ENCODE data around the gene HOXA11. TPM values are rescaled to one million over a fixed set of nuclear protein-coding genes. Genes with fewer than 3 reads are reported as not detected.
A peak's percentile ranks its signal among the peaks of the same experiment; 100 is the strongest.

HOXA11 gene
- polyA plus RNA-seq, 1 donor: 2.7 TPM

DNA sequence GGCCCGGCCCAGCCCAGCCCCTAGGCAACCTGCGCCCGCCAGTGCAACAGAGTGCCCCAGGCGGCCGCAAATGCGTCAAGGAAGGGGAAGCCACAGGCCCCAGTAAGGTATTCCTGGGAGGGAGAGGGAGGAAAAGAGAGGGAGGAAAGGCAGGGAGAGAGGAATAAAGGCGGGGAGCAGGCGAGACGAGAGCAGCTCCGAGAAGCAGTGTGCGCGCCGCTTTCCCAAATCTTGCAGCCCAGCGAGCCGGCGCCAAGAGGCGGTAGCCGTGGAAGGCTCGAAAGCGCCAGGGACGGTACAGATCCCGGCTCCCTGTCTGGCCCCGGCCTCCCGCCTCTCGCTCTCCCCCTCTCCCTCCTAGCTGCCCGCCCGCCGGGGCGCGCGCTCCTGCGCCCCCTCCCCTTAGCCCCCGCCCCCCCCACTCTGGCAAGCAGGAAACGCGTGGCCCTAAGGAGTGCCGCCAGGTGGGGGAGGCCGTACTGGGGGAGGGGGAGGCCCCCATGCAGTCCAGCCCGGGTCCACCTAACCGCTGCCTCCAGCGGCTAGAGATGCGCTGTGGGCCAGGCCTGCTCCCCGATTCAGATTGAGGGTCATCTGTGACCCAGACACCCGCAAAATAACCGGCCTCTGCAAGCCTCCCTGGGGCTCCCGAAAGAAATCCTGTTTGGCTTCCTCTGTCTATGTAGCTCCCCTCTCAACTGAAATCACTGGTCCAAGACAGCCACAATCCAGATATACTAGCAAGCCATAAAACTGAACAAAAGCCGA is 15.2 kb downstream of the HOXA11 start:
- DNase-seq: no peak

DNA sequence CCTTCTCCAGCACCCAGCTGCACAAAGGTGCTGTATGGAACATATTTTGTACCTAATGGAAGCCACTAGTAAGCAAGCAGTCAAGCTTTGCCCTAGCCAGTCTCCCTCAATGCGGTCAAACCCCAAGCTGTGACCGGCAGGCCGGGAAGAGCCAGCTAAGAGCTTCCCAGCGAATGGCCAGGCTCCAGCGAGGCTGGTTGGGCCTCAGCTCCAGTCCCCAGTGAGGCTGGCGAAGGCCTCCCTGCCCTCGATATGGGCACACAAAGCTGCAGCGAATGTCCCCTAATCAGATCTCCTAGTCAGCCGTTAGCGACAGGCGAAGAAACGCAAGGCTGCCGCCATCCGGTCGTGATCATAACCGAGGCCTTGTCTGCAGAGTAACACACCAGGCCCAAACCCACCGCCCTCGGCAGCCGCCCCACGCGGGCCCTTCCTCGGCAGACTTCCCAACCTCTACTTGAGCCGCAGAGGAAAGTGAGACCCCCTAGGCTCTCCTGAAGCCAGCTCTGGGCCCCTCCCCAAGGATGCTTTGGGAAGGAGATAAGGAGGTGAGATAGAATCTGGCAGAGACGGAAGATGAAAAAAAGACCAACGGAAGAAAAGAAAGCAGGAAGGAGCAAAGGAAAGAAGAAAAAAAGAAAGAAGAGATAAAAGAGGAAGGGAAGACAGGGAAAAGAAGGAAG is 16.6 kb downstream of the HOXA11 start:
- peak; percentile 79 for DNase-seq

DNA sequence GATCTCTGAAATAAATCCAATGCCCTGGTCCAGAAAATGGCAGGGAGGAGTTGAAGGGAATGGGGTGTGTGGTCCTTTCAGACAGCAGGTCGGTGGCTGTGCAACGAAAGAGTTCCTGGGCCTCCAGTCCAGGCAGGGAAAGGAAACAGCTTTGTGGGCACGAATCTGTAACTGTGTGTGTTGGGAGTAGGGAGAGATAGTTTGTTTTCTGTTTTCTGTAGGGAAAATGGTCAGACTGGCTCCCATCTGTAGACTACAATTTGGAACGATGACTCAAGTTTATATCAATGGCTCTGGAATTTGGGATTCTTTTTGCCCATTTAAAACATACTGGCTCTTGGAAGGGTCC is 17.1 kb downstream of the HOXA11 start:
- no peak for DNase-seq

DNA sequence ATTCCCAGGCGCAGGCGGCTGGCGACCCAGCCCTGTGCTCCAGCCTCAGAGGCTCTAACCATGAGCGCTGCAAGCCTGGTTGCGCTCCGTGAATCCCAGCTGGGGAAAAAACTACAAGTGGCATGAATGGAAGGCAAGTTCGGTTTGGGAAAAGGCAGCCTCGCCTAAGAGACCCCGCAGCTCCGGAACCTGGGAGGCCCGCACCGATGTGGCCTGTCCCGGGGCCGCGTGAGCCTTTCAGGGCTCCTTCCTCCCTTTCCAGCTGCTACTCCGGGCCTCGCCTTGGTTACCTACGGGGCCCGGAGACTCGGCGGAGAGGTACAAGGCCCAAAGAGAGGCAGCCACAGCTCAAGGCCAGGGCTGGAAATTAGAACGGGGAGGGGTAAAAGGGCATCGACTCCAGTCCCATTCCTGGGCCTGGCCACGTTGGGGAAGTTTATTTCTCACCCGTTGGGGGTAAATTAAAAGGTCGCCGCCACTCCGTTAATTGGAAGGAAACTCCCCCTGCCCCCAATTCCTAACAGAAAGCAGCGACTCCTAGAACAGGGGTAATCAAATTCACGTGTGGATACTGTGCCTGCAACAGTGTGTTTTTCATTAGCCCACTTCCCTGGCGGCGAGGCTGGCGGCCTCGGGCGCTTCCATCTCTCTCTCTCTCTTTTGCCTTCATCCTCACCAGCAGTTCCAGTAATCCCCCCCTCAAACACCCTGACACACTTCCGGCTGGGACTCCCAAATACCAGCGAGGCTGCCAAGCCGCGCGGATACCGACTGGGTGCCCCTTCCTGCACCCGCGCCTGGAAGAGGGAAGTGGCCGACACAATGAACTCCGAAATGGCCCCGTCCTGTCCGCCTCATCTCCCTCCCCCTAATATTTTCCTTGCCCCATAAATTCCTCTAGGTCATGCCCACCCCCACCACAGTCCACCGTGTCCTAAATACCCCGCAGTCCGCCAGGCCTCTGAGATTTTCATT is 18.2 kb downstream of the HOXA11 start:
- no peak for DNase-seq

- DNase-seq: no peak
These were observed 19.0 kb downstream of the HOXA11 start for GRCh38 chr7:27165996-27166530.

GRCh38 chr7:27165089-27165995 is 19.7 kb downstream of the HOXA11 start, which contains the start of gene HOXA9:
HOXA9 (minus strand) TSS chr7:27165537; CDS start chr7:27165457, 80 bp downstream.
- DNase-seq: peak; percentile 94

- no peak for DNase-seq
These were observed 20.5 kb downstream of the HOXA11 start for GRCh38 chr7:27164367-27165088.

GRCh38 chr7:27164045-27164366 is 21.0 kb downstream of the HOXA11 start:
- DNase-seq: no peak

DNA sequence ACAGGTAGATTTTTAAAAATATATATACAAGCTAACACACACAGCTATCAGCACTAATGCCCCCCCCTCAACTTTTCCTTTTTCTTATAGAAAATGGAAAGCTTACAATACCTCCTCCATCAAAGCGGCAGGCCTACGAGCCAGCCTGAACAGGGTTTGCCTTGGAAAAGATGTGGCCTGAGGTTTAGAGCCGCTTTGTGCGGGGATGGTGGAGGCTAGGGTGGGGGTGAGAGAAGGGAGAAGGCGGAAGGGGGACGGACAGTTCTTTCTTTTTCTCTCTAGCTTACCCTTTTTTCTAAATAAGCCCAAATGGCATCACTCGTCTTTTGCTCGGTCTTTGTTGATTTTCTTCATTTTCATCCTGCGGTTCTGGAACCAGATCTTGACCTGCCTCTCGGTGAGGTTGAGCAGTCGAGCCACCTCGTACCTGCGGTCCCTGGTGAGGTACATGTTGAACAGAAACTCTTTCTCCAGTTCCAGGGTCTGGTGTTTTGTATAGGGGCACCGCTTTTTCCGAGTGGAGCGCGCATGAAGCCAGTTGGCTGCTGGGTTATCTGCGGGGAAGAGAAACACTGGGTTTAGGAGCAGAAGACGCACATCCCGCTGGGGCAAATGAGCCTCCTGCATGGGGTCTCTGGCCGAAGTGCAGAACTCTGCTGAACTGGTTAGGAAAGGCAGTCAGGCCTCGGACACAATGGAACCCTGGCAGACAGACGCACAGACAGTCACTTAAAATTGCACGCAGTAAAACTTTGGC is 21.6 kb downstream of the HOXA11 start:
- DNase-seq: no peak

- DNase-seq: no peak
These were observed 22.3 kb downstream of the HOXA11 start for GRCh38 chr7:27162561-27163287.

DNA sequence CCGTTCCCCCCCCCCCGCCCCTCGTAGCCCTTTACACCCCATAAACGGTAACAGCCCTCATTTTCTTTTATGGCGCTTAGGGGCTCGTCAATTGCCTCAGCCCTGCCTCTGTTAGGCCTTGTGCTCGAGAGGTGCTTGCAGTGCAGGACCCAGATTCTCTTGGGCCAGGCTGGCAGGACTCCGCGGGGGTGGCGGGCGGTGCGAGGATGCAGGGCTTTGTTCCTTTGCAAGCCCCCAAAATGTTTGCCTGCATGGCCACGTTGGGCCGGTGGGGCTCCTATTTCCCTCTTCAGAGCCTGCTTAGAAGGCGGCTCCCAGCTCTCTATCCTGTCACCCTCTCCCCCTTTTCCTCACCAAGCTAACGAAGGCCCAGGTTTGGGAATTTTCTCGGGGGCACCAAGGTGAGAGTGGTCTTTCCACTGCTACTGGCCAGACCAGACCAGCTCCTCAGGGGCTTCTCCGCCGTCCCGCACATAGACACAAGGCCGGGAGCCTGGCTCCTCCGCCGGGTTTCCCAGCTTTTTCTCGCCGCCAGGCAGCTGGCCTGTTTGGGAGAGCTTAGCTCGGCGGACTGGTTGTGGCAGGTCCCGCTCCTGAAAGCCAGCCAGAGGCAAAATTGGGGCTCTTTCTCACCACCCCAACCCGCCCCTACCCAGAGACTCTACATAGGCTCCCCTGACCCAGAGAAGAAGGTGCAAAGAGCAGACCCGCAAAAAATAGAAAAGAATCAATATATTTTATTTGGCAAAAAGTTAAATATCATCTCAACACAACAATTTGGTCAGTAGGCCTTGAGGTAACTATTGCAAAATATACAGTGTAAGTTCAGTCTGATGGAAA is 23.1 kb downstream of the HOXA11 start:
- DNase-seq: no peak

DNA sequence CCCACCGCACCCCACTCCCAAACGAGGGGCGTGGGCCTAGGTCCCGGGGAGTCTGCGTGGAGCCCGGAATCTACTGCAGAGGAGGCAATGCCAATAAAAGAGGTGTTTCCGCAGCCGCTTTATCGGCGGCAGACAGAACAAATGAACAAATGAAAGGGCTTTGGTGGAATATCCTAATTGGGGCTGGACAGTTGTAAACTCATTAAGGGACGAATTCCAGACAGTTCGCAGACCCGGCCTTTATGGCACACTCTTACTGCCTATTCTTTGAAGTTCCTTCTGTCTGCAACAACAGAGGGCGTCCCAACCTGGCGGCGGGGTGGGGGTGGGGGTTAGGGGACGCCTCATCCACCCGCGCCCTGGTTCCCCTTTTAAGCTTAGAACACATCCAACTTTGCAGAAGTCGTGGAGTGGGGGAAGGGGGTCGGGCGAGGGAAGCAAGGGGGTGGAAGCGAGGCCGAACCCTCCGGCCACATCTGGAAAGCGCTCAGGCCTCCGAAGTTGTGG is 23.8 kb downstream of the HOXA11 start:
- DNase-seq: no peak

DNA sequence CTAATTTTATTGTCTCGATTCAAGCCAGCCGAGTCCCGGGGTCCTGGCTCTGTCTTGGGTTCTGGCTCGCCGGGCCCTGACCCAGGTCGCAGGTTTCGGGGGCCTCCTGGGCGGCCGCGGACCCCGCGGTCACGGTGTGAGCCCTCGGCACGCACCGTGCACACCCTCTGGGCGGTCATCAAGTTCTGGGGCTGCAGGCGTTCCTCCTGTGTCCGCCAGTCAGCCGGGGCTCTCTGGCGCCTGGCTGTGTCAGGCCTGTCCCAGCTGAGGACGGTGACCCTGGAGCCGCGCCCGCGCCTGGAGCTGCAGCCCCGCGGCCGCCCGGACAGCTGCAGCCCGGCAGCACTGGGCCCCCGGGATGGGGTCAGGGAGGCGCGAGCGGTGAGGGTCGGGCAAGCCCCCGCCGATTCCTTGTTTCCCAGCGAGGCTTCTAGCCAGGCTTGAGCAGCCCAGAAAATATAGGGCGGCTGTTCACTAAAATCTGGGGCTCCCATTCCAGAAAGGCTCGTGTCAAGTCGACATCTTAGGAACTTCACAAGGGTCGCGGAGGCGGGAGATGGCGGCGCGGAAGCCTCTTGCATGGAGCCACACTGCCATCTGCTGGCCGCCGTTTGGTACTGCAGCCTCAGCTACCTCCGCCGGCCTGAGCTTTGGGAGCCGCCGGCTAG is 24.4 kb downstream of the HOXA11 start:
- peak; percentile 91 for DNase-seq

GRCh38 chr7:27160145-27160545 is 24.9 kb downstream of the HOXA11 start:
- DNase-seq: no peak

GRCh38 chr7:27159266-27160144 is 25.5 kb downstream of the HOXA11 start:
- DNase-seq: no peak

DNA sequence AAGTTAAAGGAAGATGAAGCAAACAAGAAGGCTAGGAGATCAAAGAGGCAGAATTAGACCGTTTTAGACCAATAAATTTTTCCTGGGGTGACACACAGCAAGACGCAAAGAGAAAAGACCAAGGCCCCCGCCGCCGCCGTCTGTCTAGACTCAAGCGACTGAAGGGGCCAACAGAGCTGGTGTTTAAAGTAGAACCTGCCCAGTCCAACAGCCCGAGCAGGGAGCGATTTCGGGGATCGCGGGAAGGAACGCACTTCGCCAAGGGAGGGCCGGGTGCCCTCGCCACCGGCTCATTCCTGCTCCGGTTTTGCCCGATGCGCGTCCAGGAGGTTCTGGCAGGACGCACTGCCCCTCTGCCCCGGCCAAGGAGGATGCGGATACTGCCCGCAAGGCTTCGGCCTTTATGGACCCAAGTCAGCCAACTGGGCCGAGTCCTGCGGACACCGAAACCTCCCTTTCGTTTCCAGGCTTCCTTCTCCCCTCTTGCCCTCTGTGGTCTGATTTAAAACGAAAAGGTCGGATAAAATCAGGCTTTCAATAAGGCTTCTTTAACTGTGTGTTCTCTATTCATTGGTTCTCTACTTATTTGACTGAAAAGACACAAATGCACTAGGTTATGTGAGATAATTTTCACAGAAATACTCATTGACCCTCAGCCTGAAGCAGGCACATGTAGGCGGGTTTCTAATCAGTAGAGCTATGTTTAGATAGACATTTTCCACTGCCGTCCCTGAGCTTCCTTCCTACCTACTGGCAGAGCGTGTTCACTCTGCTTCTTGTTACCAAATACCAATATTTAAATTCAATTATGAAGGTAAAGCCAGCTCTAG is 26.4 kb downstream of the HOXA11 start:
- DNase-seq: no peak

Data from hindlimb muscle (tissue), 1 donor.